NOMO-1 (cell line): ENCODE measurements around the gene MEGF6.

Source experiments
- DNase-seq, 2 experiments: peaks; one replicate each; lab custom pipeline; 2025; ENCODE audit not compliant: unreplicated experiment in 2 of 2; lab: John Stamatoyannopoulos, UW

MEGF6 gene

DNA sequence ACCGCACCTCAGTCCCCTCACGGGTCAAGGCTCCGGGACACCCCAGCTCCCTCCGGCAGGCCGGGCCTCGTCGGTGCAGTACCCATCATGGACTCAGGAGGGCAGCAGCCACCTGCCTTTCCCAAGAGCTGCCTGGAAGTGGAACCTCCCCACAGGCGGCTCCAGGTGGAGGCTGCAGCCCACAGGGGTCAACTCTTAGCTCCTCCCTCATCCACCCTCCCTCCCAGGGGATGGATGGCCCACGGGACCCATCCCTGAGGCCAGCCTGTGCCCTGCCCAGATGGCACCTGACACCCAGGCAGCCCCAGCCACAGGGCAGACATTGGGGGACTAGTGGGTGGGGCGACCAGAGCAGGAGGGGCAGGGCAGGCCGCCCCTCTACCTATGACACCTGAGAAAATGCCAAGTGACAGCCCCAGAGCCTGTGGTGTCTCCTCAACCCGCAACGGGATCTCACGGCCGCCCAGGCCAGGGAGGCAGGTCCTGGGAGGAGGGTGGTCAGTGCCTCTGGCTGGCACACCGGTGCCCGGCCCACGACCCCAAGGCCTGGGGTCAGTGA lies 158.0 kb downstream of the MEGF6 start:
- DNase-seq, result peak; percentile 12 to 27

DNA sequence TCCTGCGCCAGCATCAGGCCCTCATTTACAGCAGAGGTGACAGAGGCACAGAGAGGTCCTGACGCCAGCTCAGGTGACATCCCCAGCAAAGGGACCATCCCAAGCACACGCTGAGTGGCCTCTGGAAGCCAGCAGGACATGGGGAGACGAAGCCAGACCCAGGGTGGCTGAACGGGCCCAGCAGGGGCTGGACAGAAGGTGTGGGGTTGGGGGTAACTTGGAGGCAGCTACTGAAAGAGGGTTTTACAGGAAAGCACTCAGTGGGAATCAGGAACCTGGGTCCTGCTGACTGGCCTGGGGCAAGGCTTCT lies 158.5 kb downstream of the MEGF6 start:
- DNase-seq, result no peak

DNA sequence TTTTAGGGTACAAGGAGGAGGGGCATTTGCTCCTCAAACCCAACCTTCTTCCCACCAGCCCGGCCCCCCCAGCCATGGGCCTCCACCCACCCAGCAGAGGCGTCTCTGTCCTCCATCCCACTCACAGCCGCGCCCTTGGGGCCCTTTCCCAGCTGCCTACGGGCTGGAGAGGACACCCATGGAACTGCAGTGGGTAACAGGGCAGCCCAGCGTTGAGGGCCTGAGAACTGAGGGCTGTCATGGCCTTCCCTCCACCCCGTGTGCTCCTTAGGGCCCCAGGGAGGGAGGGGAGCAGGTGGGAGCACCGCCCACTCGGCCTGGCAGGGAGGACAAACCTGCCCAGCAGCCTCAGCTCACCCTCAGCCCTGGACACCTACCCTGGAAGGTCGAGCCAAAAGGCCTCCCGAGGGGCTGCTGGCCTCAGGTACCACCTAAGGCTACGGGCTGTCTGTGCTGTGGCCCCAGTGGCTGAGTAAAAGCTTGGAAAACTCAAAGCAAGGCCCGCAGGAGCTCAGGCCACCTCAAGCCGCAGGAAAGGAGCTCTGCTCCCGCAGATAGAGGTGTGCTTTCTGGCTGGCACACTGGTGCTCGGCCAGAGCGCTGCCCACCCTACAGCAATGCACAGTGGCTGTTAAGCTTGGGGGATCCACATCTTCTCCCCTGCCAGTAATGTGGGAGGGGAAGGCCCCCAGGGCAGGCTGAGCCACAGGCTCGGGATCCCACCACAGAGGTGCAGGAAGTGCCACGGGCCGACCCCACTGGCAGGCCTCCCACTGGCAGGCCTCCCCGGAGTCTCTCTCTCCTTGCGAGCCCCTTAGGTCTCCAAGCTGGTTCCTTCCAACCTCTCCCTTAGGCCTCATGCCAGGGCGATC lies 159.1 kb downstream of the MEGF6 start:
- no peak for DNase-seq

DNA sequence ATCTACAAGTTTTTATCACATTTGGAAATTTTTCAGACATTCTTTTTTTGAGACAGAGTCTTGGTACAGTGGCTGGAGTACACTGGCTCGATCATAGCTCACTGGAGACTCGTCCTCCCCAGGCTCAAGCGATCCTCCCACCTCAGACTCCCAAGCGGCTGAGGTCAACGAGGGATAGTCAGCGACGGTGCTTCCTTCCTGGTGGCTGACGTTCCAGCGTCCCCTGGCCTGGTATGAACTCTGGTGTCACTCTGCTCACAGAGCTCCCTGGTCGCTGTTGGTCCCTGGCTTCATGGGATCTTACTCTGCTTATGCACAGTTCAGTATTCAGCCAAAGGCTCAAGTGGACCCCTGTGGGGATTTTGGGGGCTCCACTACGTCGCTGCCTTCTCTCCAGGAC lies 160.3 kb downstream of the MEGF6 start:
- DNase-seq, result no peak

DNA sequence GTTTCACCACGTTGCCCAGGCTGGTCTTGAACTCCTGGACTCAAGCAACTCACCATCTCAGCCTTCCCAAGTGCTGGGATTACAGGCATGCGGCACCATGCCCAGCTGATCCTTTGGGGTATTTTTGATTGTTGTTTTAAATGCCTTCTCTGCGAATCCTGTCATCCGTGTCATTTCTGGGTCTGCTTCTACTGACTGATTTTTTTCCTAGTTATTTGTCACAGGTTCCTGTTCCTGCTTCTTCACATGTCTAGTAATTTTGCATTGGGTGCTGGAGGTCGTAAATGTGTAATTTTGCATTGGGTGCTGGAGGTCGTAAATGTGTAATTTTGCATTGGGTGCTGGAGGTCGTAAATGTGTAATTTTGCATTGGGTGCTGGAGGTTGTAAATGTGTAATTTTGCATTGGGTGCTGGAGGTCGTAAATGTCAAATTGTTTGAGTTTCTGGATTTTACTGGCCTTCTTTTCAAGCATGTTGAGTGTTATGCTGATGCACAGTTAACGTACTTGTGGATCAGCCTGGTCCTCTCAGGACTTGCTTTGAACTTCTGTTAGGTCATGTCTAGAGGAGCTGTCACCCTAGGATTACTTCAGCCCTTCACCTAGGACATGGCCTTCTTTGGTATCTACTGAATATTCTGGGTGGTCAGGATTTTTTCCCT lies 161.0 kb downstream of the MEGF6 start:
- DNase-seq, result no peak

DNA sequence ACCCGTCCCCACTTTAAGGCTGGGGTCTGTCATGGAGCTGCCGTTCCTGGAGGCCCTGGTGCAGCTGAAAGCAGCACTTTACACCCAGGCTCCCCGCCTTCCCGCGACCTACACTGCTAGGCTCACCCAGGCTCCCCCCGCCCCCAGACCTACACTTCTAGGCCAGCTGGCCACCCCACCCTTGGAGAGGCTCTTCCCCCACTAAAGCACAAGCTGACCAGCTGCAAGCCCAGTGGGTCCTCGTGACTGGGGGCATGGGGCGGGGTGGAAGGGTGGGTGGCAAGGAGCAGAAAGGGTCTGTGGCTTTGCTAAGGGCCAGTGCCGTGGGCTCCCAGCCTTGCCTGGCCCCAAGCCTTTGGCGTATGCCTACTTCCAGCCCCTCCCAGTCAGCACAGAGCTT lies 166.6 kb downstream of the MEGF6 start:
- DNase-seq, result no peak

DNA sequence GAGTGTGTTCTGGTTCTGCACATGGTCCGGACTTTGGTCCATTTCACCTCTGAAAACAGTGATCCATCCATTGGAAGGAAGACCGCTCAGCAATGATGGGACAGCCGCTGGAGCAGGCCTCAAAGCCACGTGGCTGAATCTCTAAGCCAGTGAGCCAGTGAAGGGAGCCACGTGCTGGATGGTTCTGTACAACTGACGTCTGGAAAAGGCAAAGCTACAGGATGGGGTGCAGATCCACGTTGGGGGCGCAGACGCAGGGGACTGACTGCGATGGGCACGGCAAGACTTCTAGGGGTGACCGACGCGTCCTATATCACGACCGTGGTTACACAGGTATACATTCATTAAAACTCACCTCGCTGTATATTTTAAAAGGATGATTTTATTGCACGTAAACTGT lies 167.0 kb downstream of the MEGF6 start:
- no peak for DNase-seq

DNA sequence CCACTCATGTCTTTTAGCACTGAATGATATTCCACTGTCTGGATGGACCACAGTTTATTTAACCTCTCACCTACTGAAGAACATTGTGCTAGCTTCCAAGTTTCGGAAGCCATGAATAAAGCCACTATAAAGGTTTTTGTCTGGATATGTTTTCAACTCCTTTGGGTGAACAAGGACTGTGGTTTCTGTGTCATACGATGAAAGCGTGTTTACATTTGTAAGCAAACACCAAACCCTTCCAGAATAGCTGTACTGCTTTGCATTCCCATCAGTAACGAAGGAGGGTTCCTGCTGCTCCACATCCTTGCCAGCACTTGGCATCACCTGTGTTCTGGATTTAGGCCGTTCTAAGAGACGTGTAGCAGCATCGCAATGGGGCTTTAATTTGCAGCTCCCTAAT lies 167.5 kb downstream of the MEGF6 start:
- no peak for DNase-seq

DNA sequence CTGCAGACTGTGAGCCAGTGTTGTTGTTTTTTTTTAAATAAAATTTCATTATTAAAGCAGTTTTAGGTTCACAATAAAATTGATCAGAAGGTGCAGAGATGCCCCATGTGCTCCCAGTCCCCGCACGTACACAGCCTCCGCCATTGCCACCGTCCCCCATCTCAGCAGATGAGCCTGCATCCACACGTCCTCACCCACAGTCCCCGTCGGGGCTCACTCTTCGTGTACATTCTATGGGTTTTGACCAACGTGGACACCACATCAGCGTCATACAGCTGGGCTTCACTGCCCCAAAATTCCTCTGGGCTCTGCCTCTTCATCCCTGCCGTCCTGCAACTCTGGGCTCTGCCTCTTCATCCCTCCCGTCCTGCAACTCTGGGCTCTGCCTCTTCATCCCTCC lies 168.4 kb downstream of the MEGF6 start:
- DNase-seq, result no peak

DNA sequence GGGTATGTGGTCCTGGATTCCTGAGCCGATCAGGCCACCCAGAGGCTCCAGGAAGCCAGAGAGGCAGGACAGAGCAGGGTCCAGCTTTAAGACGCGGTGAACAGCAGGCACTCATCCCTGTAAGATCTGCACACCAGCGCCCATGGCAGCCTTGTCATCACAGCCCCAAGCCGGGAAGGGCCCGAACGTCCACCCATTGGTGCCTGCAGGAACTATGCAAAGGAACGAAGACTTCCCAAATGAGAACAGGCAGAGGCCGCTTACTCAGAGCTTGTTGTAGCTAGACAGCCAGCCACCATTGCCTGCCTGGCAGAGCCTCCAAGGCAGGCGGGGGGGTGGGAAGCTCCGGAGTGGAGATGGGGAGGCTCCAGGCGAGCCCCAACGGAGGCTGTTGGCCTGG lies 169.0 kb downstream of the MEGF6 start:
- no peak for DNase-seq

DNA sequence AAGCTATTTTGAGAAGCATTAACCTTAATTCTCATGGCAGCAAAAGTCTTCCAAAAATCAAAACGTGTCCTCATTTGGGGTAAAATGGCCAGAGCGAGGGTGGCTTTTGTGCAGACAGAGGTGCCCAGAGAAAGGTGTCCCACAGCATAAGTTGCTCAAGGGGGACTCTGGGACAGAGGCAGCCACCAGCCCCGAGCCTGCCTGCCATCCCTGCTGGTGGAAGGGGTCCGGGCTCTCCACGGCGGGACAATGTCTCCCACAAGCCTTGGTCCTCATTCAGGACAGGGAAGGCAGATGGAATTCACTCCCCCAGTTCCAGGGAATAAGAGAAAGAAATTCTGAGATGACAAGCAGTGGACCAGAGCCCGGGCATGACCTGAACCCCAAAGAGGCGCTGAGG lies 169.4 kb downstream of the MEGF6 start:
- DNase-seq, result no peak

DNA sequence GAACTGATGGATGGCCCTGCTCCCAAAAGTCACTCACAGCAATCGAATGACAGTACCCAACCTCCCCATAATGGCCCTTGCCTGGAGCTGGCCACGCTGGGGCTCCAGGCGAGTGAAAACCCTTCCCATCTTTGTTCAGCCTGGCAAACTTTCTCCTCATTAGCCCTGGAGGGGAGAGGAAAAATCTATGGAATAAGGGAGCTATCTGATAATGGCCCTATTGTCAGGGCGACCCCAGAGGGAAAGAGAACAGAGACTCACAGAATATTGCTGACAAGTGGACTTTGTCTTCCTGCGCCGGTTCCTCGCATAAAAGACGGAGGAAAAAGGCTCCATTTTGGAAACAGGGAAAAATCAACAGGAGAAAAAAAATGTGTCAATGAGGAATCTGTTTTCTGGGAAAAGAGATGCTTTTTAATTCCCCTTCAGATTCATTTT lies 169.9 kb downstream of the MEGF6 start:
- DNase-seq, result no peak

DNA sequence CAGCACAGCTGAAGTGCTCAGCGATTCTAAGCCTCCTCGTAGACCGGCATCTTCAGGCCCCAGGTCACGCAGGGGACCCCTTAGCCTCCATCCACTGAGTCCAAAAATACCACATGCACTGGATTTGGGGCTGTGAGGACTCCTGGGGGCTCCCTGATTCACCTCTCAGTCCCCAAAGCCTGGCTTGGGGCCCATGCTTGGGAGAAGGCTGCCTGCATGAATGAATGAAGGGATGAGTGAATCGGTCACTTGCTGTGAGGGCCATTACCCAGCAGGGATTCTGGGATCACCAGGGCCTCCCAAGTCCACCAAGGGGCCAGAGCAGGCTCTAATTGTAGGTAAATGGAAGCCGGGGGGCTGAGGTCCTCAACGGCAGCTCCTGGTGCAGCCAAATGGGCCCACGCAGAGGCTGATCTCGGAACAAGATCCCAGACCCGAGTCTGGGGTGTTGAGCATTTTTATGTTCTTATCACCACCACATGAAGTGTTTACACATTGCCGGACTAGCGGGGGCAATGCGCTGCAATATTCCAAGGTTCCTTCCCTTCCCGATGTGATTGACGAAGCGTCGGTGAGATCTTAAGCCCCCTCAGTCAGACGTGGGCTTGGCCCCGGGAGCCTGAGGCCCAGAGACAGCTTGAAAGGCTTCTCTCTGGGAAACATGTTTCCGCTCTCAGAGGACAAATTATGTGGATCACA lies 170.4 kb downstream of the MEGF6 start:
- DNase-seq, result no peak

DNA sequence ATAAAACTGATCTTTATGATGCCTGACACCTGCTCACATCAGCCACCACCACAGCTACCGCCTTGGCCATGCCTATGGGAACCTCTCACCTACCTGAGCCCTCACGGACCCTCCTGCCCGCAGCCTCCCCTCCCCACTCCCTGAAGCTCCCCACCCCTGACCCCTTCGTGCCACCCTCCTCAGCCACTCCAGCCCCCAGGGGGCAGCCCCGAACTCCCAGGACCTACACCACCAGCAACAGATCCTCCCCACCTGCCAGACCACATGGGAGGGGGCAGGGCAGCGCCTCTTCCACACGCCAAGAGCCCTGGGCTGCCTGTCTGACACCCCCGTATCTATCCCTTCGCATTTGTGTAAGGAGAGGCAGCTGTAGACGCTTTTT lies 171.0 kb downstream of the MEGF6 start:
- DNase-seq, result no peak
